HG02588 (cell line): ENCODE measurements around the gene MSLN.

ENCODE experiments used
- ATAC-seq: cut with Tn5 transposase; IDR thresholded peaks from one replicate; pipeline ENCODE4 v1.9.1; 2021; ENCODE audit warnings: mild to moderate bottlenecking, moderate library complexity; ENCODE audit not compliant: unreplicated experiment

The MSLN gene

DNA sequence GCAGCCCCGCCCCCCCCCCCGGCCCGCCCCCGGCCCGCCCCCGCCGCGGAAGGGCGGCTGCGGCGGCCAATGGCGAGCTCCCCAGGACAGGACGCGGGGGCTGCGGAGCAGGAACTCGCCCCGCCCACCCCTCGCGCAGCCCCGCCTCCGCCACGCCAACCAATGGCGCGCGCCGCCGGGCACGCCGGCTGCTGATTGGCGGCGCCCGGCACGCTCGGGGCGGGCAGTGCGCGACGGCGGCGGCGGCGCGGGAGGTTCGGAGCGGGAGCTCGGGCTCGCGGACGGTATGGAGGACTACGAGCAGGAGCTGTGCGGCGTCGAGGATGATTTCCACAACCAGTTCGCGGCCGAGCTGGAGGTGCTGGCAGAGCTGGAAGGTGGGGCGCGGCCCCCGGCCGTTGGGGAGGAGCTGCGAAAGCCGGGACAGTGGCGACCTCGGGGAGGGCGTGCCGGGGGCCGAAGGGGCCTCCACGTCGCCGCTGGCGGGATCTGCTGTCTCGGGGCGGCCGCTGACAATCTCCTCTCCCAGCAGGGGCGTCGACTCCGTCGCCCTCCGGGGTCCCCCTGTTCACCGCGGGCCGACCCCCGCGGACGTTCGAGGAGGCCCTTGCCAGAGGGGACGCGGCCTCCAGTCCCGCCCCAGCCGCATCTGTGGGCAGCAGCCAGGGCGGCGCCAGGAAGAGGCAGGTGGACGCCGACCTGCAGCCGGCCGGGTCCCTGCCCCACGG is 28.0 kb downstream of the MSLN start, which contains the start of gene CHTF18:
CHTF18 (plus strand) TSS at position 222 of the 728 bp plus-strand sequence; CDS start at position 287, 65 bp downstream.
- ATAC-seq, result peak; percentile 66

- no peak for ATAC-seq
Observed at GRCh38 chr16:789191-789850, 28.8 kb downstream of the MSLN start.

GRCh38 chr16:790086-790485 is 29.6 kb downstream of the MSLN start:
- ATAC-seq, result no peak

- ATAC-seq, result no peak
Observed at GRCh38 chr16:791131-791530, 30.6 kb downstream of the MSLN start.

DNA sequence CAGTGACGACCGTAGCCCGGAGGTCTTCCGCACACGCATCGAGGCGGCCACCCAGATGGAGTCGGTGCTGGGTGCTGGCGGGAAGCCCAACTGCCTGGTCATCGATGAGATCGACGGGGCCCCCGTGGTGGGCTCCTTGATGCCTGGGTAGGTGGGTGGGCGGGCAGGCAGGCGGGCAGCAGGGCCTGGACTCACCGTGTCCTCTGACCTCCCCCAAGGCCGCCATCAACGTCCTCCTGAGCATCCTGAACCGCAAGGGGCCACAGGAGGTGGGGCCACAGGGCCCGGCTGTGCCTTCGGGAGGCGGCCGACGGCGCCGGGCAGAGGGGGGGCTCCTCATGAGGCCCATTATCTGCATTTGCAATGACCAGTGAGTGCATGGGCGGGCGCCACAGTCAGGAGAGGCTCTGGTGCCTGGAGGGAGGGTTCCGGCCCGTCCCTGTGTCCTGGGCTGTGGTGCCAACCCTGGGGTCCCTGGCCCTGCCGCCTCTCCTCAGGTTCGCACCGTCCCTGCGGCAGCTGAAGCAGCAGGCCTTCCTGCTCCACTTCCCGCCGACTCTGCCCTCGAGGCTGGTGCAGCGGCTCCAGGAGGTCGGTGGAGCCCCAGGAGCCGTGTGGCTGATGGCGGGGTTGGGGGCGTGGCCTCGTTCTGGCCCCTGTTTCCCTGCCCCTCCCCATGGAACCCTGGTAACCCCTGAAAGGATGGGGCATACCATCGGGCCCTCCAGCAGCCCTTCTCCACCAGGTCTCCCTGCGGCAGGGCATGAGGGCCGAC is 31.9 kb downstream of the MSLN start:
- no peak for ATAC-seq

- ATAC-seq, result no peak
Observed at GRCh38 chr16:793414-793813, 32.9 kb downstream of the MSLN start.

DNA sequence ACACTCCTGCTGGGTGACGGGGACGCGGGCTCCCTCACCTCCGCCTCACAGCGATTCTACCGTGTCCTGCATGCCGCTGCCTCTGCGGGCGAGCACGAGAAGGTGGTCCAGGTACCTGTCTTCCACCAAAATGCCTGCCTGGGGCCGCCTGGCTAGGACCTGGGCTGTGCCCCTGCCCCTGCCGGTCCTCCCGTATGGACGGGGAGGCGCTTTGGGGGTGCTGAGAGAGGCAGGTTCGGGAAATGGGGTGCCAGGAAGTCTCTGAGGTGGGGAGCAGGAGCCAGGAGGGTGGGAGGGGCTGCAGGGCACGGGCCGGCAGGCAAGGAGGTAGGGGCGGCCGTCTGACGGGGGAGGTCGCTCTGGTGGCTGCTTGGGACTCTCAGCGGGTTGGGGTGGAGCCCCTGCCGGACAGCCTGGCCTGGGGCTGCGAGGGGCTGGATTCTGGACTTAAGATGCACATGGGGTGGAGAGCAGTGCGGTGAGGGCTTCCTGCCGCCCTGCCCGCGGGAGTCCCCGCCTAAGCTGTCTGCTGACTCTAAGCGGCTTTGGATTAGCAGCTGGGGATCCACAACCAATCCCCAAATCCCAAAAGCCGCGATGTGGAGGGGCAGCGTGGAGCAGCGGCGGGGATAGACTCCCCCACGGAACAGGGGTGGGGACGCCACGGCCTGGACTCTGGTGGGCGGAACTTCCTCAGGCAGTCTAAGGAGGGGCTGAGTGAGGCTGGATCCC is 33.7 kb downstream of the MSLN start:
- no peak for ATAC-seq

GRCh38 chr16:794853-795466 is 34.4 kb downstream of the MSLN start:
- ATAC-seq, result no peak

DNA sequence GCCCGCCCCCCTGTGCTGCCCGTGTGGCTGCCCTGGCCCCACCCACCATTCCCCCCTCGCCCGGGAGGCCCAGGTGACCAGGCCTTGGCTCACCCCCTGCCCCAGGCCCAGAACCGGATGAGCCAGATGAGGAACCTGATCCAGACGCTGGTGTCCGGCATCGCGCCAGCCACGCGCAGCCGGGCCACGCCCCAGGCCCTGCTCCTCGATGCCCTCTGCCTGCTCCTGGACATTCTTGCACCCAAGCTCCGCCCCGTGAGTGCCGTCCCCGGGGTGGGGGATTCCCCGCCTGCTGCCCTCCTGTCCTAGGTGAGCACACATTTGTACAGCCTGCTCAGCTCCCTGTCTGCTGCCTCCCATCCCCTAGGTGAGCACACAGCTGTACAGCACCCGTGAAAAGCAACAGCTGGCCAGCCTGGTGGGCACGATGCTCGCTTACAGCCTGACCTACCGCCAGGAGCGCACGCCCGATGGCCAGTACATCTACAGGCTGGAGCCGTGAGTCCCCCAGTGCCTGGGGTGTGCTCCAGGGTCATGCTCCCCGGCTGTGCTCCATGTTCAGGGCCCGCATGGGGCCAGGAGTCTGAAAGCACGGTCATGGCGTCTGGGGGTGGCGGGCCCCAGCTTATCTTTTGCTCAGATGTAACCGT is 35.2 kb downstream of the MSLN start:
- ATAC-seq, result no peak

DNA sequence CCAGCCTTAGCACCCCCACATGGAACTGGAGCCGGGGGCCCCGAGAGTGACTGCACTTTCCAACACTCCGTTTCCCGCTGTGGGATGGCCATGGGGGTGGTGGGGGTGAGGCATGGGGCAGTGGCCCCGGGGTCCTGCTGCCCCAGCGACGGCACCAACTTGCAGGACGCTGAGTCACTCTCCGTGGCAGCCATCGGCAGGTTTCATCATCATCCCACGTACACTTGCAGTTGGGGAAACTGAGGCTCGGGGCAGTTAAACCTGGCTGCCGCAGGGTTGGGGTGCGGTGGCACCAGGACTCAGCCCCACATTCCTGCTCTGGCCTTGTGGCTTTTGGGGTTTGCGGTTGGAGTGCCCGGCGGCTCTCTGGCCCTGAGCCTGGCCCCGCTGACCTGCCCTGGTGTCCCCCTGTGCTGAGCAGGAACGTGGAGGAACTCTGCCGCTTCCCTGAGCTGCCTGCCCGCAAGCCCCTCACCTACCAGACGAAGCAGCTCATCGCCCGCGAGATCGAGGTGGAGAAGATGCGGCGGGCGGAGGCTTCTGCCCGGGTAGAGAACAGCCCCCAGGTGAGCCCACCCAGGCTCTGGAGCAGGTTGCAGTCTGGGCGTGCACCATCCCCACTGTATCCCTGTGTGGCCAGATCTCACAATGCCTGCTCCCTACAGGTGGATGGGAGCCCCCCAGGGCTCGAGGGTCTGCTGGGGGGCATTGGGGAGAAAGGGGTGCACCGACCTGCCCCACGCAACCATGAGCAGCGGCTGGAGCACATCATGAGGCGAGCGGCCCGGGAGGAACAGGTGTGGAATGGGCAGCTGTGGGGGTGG is 36.0 kb downstream of the MSLN start:
- no peak for ATAC-seq

DNA sequence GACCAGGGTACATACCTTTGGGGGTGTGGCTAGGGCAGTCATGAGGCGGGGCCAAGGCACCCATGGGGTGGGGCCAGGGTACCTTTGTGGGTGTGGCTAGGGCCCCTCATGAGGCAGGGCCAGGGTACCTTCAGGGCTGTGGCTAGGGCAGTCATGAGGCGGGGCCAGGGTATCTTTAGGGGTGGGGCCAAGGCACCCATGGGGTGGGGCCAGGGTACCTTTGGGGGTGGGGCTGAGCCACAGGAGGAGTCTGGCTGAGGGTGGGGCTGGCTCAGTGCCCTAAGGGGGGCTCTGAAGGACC is 36.5 kb downstream of the MSLN start:
- no peak for ATAC-seq

DNA sequence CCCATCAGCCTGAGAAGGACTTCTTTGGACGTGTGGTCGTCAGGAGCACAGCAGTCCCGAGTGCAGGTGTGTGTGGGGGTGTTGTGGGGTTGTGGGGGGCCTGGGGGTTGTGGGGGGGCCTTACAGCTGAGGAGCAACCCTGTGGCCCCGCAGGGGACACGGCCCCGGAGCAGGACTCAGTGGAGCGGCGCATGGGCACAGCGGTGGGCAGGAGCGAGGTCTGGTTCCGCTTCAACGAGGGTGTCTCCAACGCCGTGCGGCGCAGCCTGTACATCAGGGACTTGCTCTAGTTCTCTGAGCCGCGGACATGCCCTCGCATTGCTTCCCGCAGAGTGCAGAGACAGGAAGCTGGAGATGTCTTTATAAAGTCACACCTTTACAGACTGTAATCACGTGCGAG is 37.2 kb downstream of the MSLN start:
- ATAC-seq, result no peak

- no peak for ATAC-seq
Observed at GRCh38 chr16:798666-799065, 38.1 kb downstream of the MSLN start.

DNA sequence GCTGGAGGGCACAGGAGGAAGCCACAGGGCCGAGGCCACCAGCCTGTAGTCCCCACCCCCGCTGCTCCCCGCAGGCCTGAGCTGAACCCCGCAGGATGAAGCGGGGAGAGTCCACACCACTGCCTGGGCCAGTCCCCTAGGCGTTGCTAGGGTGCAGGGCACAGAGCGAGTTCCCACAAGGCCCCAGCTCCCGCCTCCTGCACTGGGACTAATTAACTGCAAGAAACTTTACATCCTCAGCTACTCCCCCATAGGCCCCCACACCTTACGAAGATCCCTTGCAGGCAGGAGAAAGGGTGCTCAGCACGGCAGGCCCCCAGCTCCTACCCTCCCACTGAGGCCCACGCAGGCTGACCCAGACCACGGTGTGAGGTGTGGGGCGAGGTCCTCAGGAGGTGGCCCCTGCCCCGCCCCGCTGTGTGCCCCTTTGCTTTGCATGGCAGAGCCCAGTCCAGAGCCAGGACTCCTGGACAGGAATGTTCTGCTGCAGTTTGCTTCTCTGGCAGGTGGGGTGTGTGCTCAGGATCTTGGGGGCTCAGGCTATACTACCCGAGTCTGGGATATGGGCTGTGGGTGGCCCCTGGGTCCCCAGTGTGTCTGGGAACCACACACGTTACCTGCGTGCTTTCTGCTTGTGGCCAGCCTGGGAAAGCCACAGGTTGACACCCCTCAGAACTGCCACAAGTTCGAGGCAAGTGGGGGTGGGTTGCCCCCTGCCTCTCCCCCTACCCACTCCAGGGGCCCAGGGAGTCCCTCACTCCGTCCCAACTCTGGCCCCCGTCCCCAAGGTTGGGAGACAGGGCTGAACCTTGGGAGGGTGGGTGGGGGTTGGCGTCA is 38.8 kb downstream of the MSLN start:
- no peak for ATAC-seq

- no peak for ATAC-seq
Observed at GRCh38 chr16:799948-800833, 39.7 kb downstream of the MSLN start, which contains the start of gene GNG13. Gene GNG13, minus strand, starts transcription at chr16:800734. Its CDS starts 1,657 bp downstream, at chr16:799077.

- no peak for ATAC-seq
Observed at GRCh38 chr16:800834-801511, 40.4 kb downstream of the MSLN start.
